GM10248 (cell line): ENCODE data around the gene CFHR2.
"Not testable (repeated sequence)": the region's sequence is repeated elsewhere in the genome, so short reads cannot be mapped to it uniquely, and the experiment has no call there.

Experiments used
- CTCF ChIA-PET: fragments of 300-600 bp; sonication (Branson Sonifier 250); formaldehyde crosslinking; extraction: SDS; loops from one replicate; lab custom pipeline; 2021; ENCODE audit warnings: antibody characterized with exemption; lab: Yijun Ruan, JAX
- POLR2A ChIA-PET: fragments of 350-650 bp; sonication (Branson Sonifier 250); formaldehyde crosslinking; extraction: SDS; loops from one replicate; lab custom pipeline; 2020; ENCODE audit warnings: antibody characterized with exemption; lab: Yijun Ruan, JAX
- DNase-seq: peaks from one replicate; pipeline ENCODE4 v3.0.0; 2012; ENCODE audit errors: extremely low spot score
- TF ChIP-seq, protein P1 (sequence below): IDR thresholded peaks from 2 replicates; pipeline ENCODE4 v1.5.1; 2012; ENCODE audit warnings: mild to moderate bottlenecking, low read depth; ENCODE audit errors: extremely low read depth, missing control alignments, control extremely low read depth

The CFHR2 gene

DNA sequence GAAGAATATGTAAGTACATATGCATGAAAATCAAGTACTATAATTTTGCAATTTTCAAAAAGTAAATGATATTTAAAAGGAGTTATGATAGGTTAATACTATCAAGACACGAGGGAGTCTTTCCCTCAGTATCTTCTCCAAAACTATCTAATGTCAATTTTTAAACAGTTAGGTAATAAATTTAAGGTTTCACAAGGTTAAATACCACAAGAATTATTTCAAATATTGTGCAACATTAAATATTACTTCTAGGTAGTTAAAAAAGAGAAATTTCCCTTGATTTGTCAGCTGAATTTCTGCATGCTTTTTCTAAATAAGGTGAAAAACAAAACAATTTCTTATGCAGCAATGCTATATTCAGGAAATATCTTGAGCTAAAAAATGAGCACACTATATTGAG, 37.3 kb downstream of the CFHR2 start:
- CTCF ChIA-PET = no interaction called here
- DNase-seq = no peak
- TF ChIP-seq, protein P1, sequence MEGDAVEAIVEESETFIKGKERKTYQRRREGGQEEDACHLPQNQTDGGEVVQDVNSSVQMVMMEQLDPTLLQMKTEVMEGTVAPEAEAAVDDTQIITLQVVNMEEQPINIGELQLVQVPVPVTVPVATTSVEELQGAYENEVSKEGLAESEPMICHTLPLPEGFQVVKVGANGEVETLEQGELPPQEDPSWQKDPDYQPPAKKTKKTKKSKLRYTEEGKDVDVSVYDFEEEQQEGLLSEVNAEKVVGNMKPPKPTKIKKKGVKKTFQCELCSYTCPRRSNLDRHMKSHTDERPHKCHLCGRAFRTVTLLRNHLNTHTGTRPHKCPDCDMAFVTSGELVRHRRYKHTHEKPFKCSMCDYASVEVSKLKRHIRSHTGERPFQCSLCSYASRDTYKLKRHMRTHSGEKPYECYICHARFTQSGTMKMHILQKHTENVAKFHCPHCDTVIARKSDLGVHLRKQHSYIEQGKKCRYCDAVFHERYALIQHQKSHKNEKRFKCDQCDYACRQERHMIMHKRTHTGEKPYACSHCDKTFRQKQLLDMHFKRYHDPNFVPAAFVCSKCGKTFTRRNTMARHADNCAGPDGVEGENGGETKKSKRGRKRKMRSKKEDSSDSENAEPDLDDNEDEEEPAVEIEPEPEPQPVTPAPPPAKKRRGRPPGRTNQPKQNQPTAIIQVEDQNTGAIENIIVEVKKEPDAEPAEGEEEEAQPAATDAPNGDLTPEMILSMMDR = no peak
- POLR2A ChIA-PET = no interaction called here

DNA sequence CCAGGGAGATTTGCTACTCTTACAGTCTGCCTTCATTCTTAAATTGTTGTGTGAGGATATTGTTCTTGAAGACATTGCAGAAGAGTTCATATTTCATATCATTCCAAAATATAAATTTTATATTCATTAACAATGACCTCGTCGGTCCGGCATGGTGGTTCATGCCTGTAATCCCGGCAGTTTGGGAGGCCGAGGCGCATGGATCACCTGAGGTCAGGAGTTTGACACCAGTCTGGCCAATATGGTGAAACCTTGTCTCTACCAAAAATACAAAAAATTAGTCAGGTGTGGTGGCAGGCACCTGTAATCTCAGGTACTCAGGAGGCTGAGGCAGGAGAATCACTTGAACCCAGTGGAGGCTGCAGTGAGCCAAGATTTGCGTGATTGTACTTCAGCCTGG, 38.7 kb downstream of the CFHR2 start:
- CTCF ChIA-PET = interaction anchor here (1.0 kb wide), 1 partner anchor 16 kb away, joined by 3 read pairs; no protein-coding TSS in a partner anchor
- POLR2A ChIA-PET, DNase-seq: not testable (repeated sequence)

DNA sequence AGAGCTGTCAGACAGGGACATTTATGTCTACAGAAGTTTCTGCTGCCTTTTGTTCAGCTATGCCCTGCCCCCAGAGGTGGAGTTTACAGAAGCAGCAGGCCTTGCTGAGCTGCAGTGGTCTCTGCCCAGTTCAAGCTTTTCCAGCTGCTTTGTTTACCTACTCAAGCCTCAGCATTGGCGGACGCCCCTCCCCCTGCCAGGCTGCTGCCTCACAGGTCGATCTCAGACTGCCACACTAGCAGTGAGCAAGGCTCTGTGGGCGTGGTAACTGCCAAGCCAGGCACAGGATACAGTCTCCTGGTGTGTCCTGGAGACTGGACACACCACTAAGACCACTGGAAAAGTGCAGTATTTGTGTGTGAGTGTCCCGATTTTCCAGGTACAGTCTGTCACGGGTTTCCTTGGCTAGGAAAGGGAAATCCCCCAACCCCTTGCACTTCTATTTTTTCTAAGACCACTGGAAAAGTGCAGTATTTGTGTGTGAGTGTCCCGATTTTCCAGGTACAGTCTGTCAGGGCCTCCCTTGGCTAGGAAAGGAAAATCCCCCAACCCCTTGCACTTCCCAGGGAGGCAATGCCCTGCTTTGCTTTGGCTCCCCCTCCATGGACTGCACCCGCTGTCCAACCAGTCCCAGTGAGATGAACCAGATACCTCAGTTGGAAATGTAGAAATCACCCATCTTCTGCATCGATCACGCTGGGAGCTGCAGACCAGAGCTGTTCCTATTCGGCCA, 48.5 kb downstream of the CFHR2 start:
- POLR2A ChIA-PET = interaction anchor here (0.6 kb wide), 2 partner anchors 15 to 198 kb away, joined by 4 read pairs; partner anchors contain the start of gene CFHR5
- DNase-seq = not testable (repeated sequence)
- CTCF ChIA-PET = interaction anchor here (0.7 to 1.5 kb wide), 2 partner anchors 17 to 29 kb away, joined by 3 to 4 read pairs; no protein-coding TSS in a partner anchor

DNA sequence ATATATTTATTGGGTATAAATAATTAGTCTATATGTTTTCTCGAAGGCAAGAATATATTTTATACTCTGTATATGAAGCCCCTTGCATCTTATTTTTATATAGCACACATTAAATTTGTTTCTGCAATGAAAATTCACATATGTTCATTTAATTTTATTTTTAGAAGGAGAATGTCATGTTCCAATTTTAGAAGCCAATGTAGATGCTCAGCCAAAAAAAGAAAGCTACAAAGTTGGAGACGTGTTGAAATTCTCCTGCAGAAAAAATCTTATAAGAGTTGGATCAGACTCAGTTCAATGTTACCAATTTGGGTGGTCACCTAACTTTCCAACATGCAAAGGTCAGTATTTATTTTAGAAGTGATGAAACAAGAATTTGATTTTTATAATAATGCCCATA, 50.4 kb downstream of the CFHR2 start:
- DNase-seq = no peak
- ChIA-PET POLR2A (no interaction called here), CTCF (interaction anchor here (1.7 kb wide), 1 partner anchor 9 kb away, joined by 4 read pairs; no protein-coding TSS in a partner anchor)
- TF ChIP-seq, protein P1 = no peak

DNA sequence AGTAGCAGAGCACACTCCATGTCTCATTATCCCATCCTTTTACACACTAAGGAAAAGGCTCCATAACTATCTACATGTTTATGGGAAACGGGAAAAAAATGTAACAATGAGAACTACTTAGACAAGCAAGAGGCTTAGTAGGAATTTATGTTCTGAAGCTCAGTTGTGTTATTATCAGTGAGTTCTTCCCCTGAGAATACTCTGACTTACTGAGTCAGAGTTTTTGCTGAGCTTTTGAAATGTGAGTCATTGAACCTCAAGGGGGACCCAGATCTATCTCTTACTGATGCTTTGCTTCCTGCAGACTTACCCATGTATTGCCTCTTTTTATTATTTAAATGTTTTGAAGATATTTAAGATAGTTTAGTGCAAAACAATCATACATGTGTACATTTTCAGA, 53.9 kb downstream of the CFHR2 start:
- ChIA-PET POLR2A (no interaction called here), CTCF (no interaction called here)
- TF ChIP-seq, protein P1 = no peak
- no peak for DNase-seq

DNA sequence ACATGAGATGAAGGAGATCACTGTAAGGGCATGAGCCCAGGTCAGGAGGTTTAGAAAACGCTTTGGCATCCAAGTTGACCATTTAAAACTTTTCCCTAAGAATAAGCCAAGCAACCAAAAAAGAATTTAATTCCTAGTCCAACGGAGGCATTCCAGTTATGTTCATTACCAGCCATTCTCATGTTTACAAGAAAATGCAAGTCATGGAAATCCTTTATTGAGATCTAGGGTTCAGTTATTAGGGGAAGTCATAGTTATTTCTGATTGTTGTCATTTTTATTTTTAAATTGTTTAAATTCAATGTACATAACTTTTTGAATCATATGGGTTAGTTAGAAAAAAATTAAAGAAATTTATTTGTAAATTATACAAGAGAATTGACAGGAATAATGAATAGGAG, 58.3 kb downstream of the CFHR2 start:
- CTCF ChIA-PET = no interaction called here
- POLR2A ChIA-PET = no interaction called here
- DNase-seq = no peak
- TF ChIP-seq, protein P1 = no peak

DNA sequence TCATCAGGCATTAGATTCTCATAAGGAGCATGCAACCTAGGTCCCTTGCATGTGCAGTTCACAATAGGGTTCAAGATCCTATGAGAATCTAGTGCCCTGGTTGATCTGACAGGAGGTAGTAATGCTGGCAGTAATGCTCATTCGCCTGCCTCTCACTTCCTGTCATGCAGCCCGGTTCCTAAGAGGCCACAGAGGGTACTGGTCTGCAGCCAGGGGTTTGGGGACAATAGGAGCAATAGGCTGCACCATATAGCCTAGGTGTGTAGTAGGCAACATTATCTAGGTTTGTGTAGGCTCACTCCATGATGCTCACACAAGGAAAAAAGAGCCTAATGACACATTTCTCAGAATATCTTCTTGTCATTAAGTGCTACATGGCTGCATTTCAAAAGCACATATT, 59.6 kb downstream of the CFHR2 start:
- ChIA-PET POLR2A (no interaction called here), CTCF (no interaction called here)
- DNase-seq = no peak
- TF ChIP-seq, protein P1 = no peak
